ENCODE data around the gene SEPSECS. TPM values are rescaled to one million over a fixed set of nuclear protein-coding genes. Genes with fewer than 3 reads are reported as not detected.

Gene SEPSECS
- total and polyA plus RNA-seq, 2 donors (not counting 1 experiment from before 2014, with no cell fraction given): 5.9 to 12.4 TPM

DNA sequence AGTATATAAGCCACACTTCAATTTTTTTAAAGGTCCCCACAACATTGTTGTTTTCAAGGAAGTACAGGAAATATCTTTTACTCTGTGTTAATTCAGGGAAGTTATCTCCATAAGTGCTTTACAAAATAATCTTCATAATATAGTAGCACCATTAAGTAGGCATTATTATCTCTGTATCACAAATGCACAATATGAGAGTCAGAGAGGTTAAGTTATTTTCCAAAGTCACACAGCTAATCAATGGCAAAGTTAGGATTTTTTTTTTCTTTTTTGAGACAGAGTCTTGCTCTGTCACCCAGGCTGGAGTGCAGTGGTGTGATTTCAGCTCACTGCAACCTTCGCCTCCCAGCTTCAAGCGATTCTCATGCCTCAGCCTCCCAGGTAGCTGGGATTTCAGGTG lies 38.5 kb upstream of the SEPSECS start:
- no peaks in the 10 kb centered on the region for H3K36me3 ChIP-seq (ENCODE audit: control insufficient read depth, insufficient read depth, low read length)
- no peak for DNase-seq (ENCODE audit: low read depth in 2 of 2)
- no peak overlapping the region for H3K4me3 ChIP-seq (replicated peaks in 1 of 4; ENCODE audit: control extremely low read depth in 1 of 4, insufficient read depth in 1 of 4, low read depth in 3 of 4, low read length in 4 of 4)
- H3K4me1 ChIP-seq (ENCODE audit: control insufficient read depth, extremely low read depth, insufficient read depth, low read length): no peaks in the 10 kb centered on the region
- TF ChIP-seq EZH2 (IDR thresholded peaks at IDR 0.05; ENCODE audit: low read length, missing control alignments): no peak
- TF ChIP-seq, protein P1, sequence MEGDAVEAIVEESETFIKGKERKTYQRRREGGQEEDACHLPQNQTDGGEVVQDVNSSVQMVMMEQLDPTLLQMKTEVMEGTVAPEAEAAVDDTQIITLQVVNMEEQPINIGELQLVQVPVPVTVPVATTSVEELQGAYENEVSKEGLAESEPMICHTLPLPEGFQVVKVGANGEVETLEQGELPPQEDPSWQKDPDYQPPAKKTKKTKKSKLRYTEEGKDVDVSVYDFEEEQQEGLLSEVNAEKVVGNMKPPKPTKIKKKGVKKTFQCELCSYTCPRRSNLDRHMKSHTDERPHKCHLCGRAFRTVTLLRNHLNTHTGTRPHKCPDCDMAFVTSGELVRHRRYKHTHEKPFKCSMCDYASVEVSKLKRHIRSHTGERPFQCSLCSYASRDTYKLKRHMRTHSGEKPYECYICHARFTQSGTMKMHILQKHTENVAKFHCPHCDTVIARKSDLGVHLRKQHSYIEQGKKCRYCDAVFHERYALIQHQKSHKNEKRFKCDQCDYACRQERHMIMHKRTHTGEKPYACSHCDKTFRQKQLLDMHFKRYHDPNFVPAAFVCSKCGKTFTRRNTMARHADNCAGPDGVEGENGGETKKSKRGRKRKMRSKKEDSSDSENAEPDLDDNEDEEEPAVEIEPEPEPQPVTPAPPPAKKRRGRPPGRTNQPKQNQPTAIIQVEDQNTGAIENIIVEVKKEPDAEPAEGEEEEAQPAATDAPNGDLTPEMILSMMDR (conservative IDR thresholded peaks at IDR 0.05 in 1 of 2, IDR thresholded peaks at IDR 0.05 in 1 of 2; ENCODE audit: low read depth in 1 of 2, low read length in 2 of 2): no peak
- H3K9me3 ChIP-seq (ENCODE audit: control insufficient read depth, insufficient read depth, low read depth, low read length): no peaks in the 10 kb centered on the region
- H3K27ac ChIP-seq (ENCODE audit: insufficient read depth, low read length): no peak overlapping the region
- no peaks in the 10 kb centered on the region for H3K27me3 ChIP-seq (ENCODE audit: control insufficient read depth, insufficient read depth, low read length)
- H3K4me2 ChIP-seq (ENCODE audit: extremely low read depth, insufficient read depth, low read length): no peak overlapping the region
- H3K79me2 ChIP-seq (ENCODE audit: control insufficient read depth, insufficient read depth, low read length): no peaks in the 10 kb centered on the region
- H2AFZ ChIP-seq (ENCODE audit: low read length): no peak overlapping the region
- no peaks in the 10 kb centered on the region for H4K20me1 ChIP-seq (ENCODE audit: control insufficient read depth, extremely low read depth, insufficient read depth, low read length)
- no peak overlapping the region for H3K9ac ChIP-seq (ENCODE audit: insufficient read depth, low read length)

DNA sequence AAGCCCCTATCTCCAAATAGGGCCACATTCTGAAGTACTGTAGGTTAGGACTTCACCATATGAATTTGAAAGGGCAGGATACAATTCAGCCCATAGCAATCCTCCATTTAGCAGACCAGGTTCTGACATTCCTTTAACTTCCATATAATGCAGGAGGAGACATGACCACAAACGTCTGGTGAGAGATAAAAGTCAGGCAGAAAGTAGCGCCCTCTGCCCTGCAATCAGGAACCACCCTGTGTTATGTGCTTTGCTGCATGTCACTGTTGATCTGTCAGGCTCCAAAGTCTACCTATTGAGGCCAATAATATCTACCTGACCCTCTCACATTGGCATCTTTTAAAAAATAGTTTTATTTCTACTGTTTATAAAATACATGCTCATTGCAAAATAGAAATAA lies 30.2 kb upstream of the SEPSECS start:
- Histone ChIP-seq H3K4me1 (ENCODE audit: control insufficient read depth, extremely low read depth, insufficient read depth, low read length) (no peaks in the 10 kb centered on the region), H3K27me3 (ENCODE audit: control insufficient read depth, insufficient read depth, low read length) (no peaks in the 10 kb centered on the region), H3K9me3 (ENCODE audit: control insufficient read depth, insufficient read depth, low read depth, low read length) (no peaks in the 10 kb centered on the region), H3K9ac (ENCODE audit: insufficient read depth, low read length) (no peak overlapping the region), H3K27ac (ENCODE audit: insufficient read depth, low read length) (no peak overlapping the region), H2AFZ (ENCODE audit: low read length) (no peak overlapping the region), H3K36me3 (ENCODE audit: control insufficient read depth, insufficient read depth, low read length) (no peaks in the 10 kb centered on the region), H4K20me1 (ENCODE audit: control insufficient read depth, extremely low read depth, insufficient read depth, low read length) (no peaks in the 10 kb centered on the region), H3K4me3 (replicated peaks in 1 of 4; ENCODE audit: control extremely low read depth in 1 of 4, insufficient read depth in 1 of 4, low read depth in 3 of 4, low read length in 4 of 4) (no peak overlapping the region), H3K4me2 (ENCODE audit: extremely low read depth, insufficient read depth, low read length) (no peak overlapping the region), H3K79me2 (ENCODE audit: control insufficient read depth, insufficient read depth, low read length) (no peaks in the 10 kb centered on the region)
- TF ChIP-seq EZH2 (IDR thresholded peaks at IDR 0.05; ENCODE audit: low read length, missing control alignments): no peak
- TF ChIP-seq, protein P1 (conservative IDR thresholded peaks at IDR 0.05 in 1 of 2, IDR thresholded peaks at IDR 0.05 in 1 of 2; ENCODE audit: low read depth in 1 of 2, low read length in 2 of 2): no peak
- DNase-seq (ENCODE audit: low read depth in 2 of 2): no peak

DNA sequence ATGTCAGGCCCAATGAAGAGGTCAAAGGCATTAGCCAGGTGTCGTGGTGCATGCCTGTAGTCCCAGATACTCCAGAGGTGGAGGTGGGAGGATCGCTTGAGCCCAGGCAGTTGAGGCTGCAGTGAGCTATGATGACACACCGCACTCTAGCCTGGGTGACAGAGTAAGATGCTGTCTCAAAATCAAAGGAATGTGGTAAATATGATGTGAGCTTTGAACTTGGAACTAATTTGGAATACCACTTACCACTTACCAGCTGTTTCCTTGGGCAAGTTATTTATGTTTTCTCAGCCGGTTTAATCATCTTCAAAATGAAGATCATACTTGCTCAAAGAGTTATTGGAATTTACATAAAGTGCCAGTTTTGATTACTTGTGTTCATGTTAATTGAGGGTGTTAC lies 23.8 kb upstream of the SEPSECS start:
- Histone ChIP-seq H3K27ac (ENCODE audit: insufficient read depth, low read length) (no peak overlapping the region), H3K4me1 (ENCODE audit: control insufficient read depth, extremely low read depth, insufficient read depth, low read length) (no peaks in the 10 kb centered on the region), H2AFZ (ENCODE audit: low read length) (no peak overlapping the region), H3K9ac (ENCODE audit: insufficient read depth, low read length) (no peak overlapping the region), H3K36me3 (ENCODE audit: control insufficient read depth, insufficient read depth, low read length) (no peaks in the 10 kb centered on the region), H3K27me3 (ENCODE audit: control insufficient read depth, insufficient read depth, low read length) (no peaks in the 10 kb centered on the region), H3K9me3 (ENCODE audit: control insufficient read depth, insufficient read depth, low read depth, low read length) (no peaks in the 10 kb centered on the region), H4K20me1 (ENCODE audit: control insufficient read depth, extremely low read depth, insufficient read depth, low read length) (no peaks in the 10 kb centered on the region), H3K4me3 (replicated peaks in 1 of 4; ENCODE audit: control extremely low read depth in 1 of 4, insufficient read depth in 1 of 4, low read depth in 3 of 4, low read length in 4 of 4) (no peak overlapping the region), H3K4me2 (ENCODE audit: extremely low read depth, insufficient read depth, low read length) (no peak overlapping the region), H3K79me2 (ENCODE audit: control insufficient read depth, insufficient read depth, low read length) (no peaks in the 10 kb centered on the region)
- TF ChIP-seq, protein P1 (conservative IDR thresholded peaks at IDR 0.05 in 1 of 2, IDR thresholded peaks at IDR 0.05 in 1 of 2; ENCODE audit: low read depth in 1 of 2, low read length in 2 of 2): no peak
- no peak for TF ChIP-seq EZH2 (IDR thresholded peaks at IDR 0.05; ENCODE audit: low read length, missing control alignments)
- DNase-seq (ENCODE audit: low read depth in 2 of 2): peak in 1 of 2 donors; percentile 2

All from fibroblast of lung (primary cell).